Fibroblast of skin of right biceps (primary cell): Measurements from ENCODE around the gene UTS2B.

Source experiments
- DNase-seq: peaks from one replicate; pipeline ENCODE4 v3.0.0-alpha.2; 2013

Gene UTS2B

GRCh38 chr3:191329654-191330529 lies at the start of gene UTS2B:
Gene UTS2B, minus strand, starts transcription at chr3:191330526. Its CDS starts 48,337 bp downstream, at chr3:191282189.
- DNase-seq = peak; percentile 70

- DNase-seq = no peak
Observed at GRCh38 chr3:191380001-191380400, 49.7 kb upstream of the UTS2B start.

- DNase-seq = no peak
Observed at GRCh38 chr3:191379446-191379845, 49.1 kb upstream of the UTS2B start.

GRCh38 chr3:191378142-191378812 lies 48.0 kb upstream of the UTS2B start:
- no peak for DNase-seq

- DNase-seq = peak; percentile 60
Observed at GRCh38 chr3:191376516-191377141, 46.3 kb upstream of the UTS2B start.

- DNase-seq = no peak
Observed at GRCh38 chr3:191373327-191373726, 43.0 kb upstream of the UTS2B start.

- DNase-seq = no peak
Observed at GRCh38 chr3:191372122-191372521, 41.8 kb upstream of the UTS2B start.

- peak; percentile 55 for DNase-seq
Observed at GRCh38 chr3:191369616-191370010, 39.3 kb upstream of the UTS2B start.

- DNase-seq = no peak
Observed at GRCh38 chr3:191368755-191369615, 38.7 kb upstream of the UTS2B start.

- peak; percentile 43 for DNase-seq
Observed at GRCh38 chr3:191366675-191367074, 36.3 kb upstream of the UTS2B start.

GRCh38 chr3:191363221-191363620 lies 32.9 kb upstream of the UTS2B start:
- DNase-seq = no peak

GRCh38 chr3:191362524-191363090 lies 32.3 kb upstream of the UTS2B start:
- no peak for DNase-seq

GRCh38 chr3:191362037-191362436 lies 31.7 kb upstream of the UTS2B start:
- no peak for DNase-seq

- no peak for DNase-seq
Observed at GRCh38 chr3:191361456-191361855, 31.1 kb upstream of the UTS2B start.

- DNase-seq = no peak
Observed at GRCh38 chr3:191360620-191361019, 30.3 kb upstream of the UTS2B start.

- no peak for DNase-seq
Observed at GRCh38 chr3:191358929-191359328, 28.6 kb upstream of the UTS2B start.

GRCh38 chr3:191357909-191358308 lies 27.6 kb upstream of the UTS2B start:
- DNase-seq = no peak

GRCh38 chr3:191356631-191357439 lies 26.5 kb upstream of the UTS2B start:
- peak; percentile 89 for DNase-seq

GRCh38 chr3:191355406-191355805 lies 25.1 kb upstream of the UTS2B start:
- no peak for DNase-seq

GRCh38 chr3:191353022-191353777 lies 22.9 kb upstream of the UTS2B start:
- no peak for DNase-seq

GRCh38 chr3:191352014-191352413 lies 21.7 kb upstream of the UTS2B start:
- DNase-seq = no peak
